Dendritic cell treated with granulocyte-macrophage colony-stimulating factor and Interleukin-4, amounts not matched to agents 40 ng/mL and 50 ng/mL, for 4 days (primary cell): ENCODE results near the gene DBT.
"Not testable (repeated sequence)": the region's sequence is repeated elsewhere in the genome, so short reads cannot be mapped to it uniquely, and the experiment has no call there.

Experiments used
- H3K27ac Mint-ChIP-seq: one replicate; pipeline ENCODE4 v1.8.0; 2022; ENCODE audit warnings: mild to moderate bottlenecking, mixed read lengths
- H3K27me3 Mint-ChIP-seq: one replicate; pipeline ENCODE4 v1.8.0; 2022; ENCODE audit warnings: mild to moderate bottlenecking, mixed read lengths
- H3K36me3 Mint-ChIP-seq: one replicate; pipeline ENCODE4 v1.8.0; 2022; ENCODE audit warnings: low read depth, mixed read lengths
- H3K4me1 Mint-ChIP-seq: one replicate; pipeline ENCODE4 v1.8.0; 2022; ENCODE audit warnings: low read depth, mixed read lengths
- H3K4me3 Mint-ChIP-seq: one replicate; pipeline ENCODE4 v1.8.0; 2022; ENCODE audit warnings: mild to moderate bottlenecking, moderate library complexity, mixed read lengths
- H3K9me3 Mint-ChIP-seq: one replicate; pipeline ENCODE4 v1.8.0; 2022; ENCODE audit warnings: mixed read lengths
- intact Hi-C: fragments of 100-400 bp; cut with micrococcal nuclease; formaldehyde crosslinking; loops from one replicate; pipeline ENCODE4 v1.15.0; 2022

Gene DBT

GRCh38 chr1:100266741-100267140, 17.1 kb upstream of the DBT start:
- Mint-ChIP-seq H3K36me3 (peaks cover 86% of the 10 kb centered on the region), H3K4me1 (peaks cover 35% of the 10 kb centered on the region), H3K9me3 (peaks cover 35% of the 10 kb centered on the region), H3K27me3 (no peaks in the 10 kb centered on the region), H3K27ac (peak overlapping the region; percentile 99), H3K4me3 (peak overlapping the region; percentile 100)
- intact Hi-C loops: loop anchor here (1.0 to 10.0 kb wide), 4 partner anchors 17 to 628 kb away; partner anchors contain the start of genes CDC14A, DBT, EXTL2 and SASS6

DNA sequence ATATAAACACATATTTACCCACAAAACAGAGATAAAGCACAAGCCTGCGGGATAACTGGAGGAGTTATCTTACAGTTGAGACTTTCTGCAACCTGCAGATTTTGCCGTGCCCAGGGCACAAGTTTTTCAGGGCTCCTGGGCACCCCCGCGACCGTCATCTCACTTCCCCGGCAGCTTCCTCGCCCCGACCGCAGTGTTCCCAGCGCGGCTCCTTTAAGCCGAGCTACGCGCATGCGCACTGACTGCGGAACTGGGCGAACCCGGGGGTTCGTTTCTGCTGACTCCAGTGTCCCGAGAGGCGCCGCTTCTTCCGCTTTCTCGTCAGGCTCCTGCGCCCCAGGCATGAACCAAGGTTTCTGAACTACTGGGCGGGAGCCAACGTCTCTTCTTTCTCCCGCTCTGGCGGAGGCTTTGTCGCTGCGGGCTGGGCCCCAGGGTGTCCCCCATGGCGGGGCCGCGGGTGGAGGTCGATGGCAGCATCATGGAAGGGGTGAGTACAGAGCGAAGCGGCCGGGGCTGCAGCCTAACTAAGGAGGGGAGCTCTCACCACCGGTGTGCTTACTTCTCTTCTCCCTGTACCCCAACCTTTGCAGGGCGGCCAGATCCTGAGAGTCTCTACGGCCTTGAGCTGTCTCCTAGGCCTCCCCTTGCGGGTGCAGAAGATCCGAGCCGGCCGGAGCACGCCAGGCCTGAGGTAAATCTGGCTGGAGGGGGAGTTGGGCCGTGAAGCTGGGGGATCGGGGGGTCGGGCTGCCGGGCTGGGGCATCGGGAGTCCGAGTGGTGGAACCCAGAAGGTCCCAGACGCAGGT, 16.5 kb upstream of the DBT start, which contains the start of gene RTCA:
TSS of gene RTCA (plus strand) at position 286 of the 810 bp plus-strand sequence. CDS start at position 446, 160 bp downstream.
- H3K9me3 Mint-ChIP-seq: peaks cover 41% of the 10 kb centered on the region
- H3K27ac Mint-ChIP-seq: peak within 1 kb of the TSS; percentile 99
- H3K4me1 Mint-ChIP-seq: peaks cover 35% of the 10 kb centered on the region
- no peaks in the 10 kb centered on the region for H3K27me3 Mint-ChIP-seq
- peaks cover 80% of the 10 kb centered on the region for H3K36me3 Mint-ChIP-seq
- intact Hi-C loops: loop anchor here (1.0 to 10.0 kb wide), 4 partner anchors 17 to 629 kb away; partner anchors contain the start of genes CDC14A, DBT, EXTL2 and SASS6
- peak within 1 kb of the TSS; percentile 100 for H3K4me3 Mint-ChIP-seq

- Mint-ChIP-seq H3K27me3 (no peaks in the 10 kb centered on the region), H3K4me1 (peaks cover 31% of the 10 kb centered on the region), H3K9me3 (peaks cover 44% of the 10 kb centered on the region), H3K27ac (peak overlapping the region; percentile 99), H3K36me3 (peaks cover 74% of the 10 kb centered on the region), H3K4me3 (peak overlapping the region; percentile 100)
- intact Hi-C loops: loop anchor here (5.0 to 10.0 kb wide), 2 partner anchors 133 to 629 kb away; partner anchors contain the start of genes EXTL2, SASS6, SLC30A7 and TRMT13
These were observed 15.9 kb upstream of the DBT start for GRCh38 chr1:100265562-100265930.

DNA sequence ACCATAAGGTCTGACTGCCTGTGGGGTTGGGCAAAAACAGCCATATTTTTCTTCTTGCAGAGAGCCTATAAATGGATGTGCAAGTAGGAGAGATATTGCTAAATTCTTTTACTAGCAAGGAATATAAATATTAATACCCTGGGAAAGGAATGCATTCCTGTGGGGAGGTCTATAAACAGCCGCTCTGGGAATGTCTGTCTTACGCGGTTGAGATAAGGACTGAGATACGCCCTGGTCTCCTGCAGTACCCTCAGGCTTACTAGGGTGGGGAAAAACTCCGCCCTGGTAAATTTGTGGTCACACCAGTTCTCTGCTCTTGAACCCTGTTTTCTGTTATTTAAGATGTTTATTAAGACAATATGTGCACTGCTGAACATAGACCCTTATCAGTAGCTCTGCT, 14.4 kb upstream of the DBT start:
- Mint-ChIP-seq H3K36me3 (peaks cover 61% of the 10 kb centered on the region), H3K9me3 (peaks cover 44% of the 10 kb centered on the region), H3K4me1 (peaks cover 20% of the 10 kb centered on the region), H3K27ac (peak overlapping the region; percentile 55)
- not testable (repeated sequence) for H3K4me3 Mint-ChIP-seq, H3K27me3 Mint-ChIP-seq
- intact Hi-C loops: loop anchor here (10.0 kb wide), 1 partner anchor 631 kb away; the partner anchor contains the start of genes EXTL2 and SLC30A7

- intact Hi-C loops: loop anchor here (10.0 kb wide), 1 partner anchor 633 kb away; the partner anchor contains the start of genes EXTL2 and SLC30A7
- Mint-ChIP-seq H3K9me3 (peaks cover 44% of the 10 kb centered on the region), H3K4me1 (peaks cover 10% of the 10 kb centered on the region), H3K36me3 (peaks cover 43% of the 10 kb centered on the region), H3K27ac (no peak overlapping the region), H3K27me3 (no peaks in the 10 kb centered on the region), H3K4me3 (no peak overlapping the region)
These were observed 12.1 kb upstream of the DBT start for GRCh38 chr1:100261686-100262085.

DNA sequence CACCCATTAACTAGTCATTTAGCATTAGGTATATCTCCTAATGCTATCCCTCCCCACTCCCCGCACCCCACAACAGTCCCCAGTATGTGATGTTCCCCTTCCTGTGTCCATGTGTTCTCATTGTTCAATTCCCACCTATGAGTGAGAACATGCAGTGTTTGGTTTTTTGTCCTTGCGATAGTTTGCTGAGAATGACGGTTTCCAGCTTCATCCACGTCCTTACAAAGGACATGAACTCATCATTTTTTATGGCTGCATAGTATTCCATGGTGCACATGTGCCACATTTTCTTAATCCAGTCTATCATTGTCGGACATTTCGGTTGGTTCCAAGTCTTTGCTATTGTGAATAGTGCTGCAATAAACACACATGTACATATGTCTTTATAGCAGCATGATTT, 8.8 kb upstream of the DBT start:
- intact Hi-C loops, H3K27me3 Mint-ChIP-seq, H3K4me3 Mint-ChIP-seq, H3K4me1 Mint-ChIP-seq, H3K27ac Mint-ChIP-seq: not testable (repeated sequence)
- Mint-ChIP-seq H3K36me3 (peaks cover 12% of the 10 kb centered on the region), H3K9me3 (peaks cover 26% of the 10 kb centered on the region)

DNA sequence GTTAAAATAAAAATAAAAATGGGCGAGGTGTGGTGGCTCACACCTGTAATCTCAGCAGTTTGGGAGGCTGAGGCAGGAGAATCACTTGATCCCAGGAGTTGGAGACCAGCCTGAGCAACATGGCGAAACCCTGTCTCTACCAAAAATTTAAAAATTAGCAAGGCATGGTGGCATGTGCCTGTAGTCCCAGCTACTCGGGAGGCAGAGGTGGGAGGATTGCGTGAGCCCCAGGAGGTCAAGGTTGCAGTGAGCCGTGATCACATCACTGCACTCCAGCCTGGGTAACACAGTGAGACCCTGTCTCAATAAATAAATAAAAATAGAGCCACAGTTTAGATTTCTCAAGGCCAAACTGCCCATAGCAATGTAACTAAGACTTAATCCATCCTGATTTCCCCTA, 6.6 kb upstream of the DBT start:
- not testable (repeated sequence) for H3K27ac Mint-ChIP-seq, H3K4me1 Mint-ChIP-seq, H3K27me3 Mint-ChIP-seq

DNA sequence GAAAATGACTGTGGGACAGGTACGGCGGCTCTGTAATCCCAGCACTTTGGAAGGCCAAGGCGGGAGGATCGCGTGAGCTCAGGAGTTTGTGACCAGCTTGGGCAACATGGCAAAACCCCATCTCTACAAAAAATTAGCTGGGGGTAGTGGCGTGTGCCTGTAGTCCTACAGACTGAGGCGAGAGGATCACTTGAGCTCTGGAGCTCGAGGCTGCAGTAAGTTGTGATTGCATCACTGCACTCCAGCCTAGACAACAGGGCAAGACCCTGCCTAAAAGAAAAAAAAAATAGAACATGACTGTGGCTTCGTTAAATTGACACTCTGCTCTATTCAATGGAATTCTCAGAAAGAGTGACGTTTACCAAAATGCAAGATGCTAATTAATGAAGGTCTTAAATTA, 3.9 kb upstream of the DBT start:
- Mint-ChIP-seq H3K27me3 (no peaks in the 10 kb centered on the region), H3K4me3 (no peak overlapping the region), H3K9me3 (no peaks in the 10 kb centered on the region), H3K27ac (no peak overlapping the region), H3K4me1 (no peaks in the 10 kb centered on the region), H3K36me3 (no peaks in the 10 kb centered on the region)
- intact Hi-C loops: no loop called here

More for the DNA sequence above, 6.6 kb upstream of the DBT start:
- H3K9me3 Mint-ChIP-seq, H3K36me3 Mint-ChIP-seq, H3K4me3 Mint-ChIP-seq, intact Hi-C loops: not testable (repeated sequence)

DNA sequence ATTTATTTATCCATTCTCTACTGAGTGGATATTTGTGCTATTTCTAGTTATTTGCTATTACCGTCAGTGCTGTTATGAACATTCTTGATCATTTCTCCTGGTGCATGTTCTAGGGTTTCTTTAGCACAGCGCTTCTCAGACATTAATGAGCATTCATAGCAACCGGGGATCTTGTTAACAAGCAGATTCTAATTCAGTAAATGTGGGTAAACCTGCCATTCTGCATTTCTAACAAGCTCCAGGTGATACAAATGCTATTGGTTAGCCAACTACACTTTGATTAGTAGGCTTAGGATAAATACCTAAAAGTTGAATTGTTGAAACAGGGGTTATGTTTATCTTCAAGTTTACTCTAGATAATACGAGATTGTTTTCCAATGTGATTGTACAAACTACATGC, 3.3 kb upstream of the DBT start:
- no peaks in the 10 kb centered on the region for H3K4me1 Mint-ChIP-seq
- no peak overlapping the region for H3K27ac Mint-ChIP-seq
- H3K36me3 Mint-ChIP-seq: no peaks in the 10 kb centered on the region
- intact Hi-C loops: no loop called here
- no peaks in the 10 kb centered on the region for H3K9me3 Mint-ChIP-seq
- no peak overlapping the region for H3K4me3 Mint-ChIP-seq
- H3K27me3 Mint-ChIP-seq: no peaks in the 10 kb centered on the region

DNA sequence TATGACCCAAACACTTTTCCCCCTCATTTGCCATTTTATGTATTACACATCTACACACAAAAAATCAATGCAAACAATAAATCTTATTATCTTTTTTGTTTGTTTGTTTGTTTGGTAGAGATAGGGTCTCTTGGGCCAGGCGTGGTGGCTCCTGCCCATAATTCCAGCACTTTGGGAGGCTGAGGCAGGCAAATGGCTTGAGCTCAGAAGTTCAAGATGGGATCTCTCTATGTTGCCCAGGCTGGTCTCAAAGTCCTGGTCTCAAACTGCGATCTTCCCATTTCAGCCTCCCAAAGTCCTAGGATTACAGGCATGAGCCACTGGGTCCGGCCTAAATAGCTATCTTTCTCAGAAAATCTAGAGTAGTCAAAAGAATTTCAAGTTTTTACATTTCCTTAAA, 1.2 kb upstream of the DBT start:
- H3K27me3 Mint-ChIP-seq: no peaks in the 10 kb centered on the region
- H3K4me3 Mint-ChIP-seq: no peak overlapping the region
- no peaks in the 10 kb centered on the region for H3K36me3 Mint-ChIP-seq
- H3K4me1 Mint-ChIP-seq: peaks cover 7% of the 10 kb centered on the region
- intact Hi-C loops: no loop called here
- H3K27ac Mint-ChIP-seq: no peak overlapping the region
- no peaks in the 10 kb centered on the region for H3K9me3 Mint-ChIP-seq

- Mint-ChIP-seq H3K36me3 (no peaks in the 10 kb centered on the region), H3K27me3 (no peaks in the 10 kb centered on the region), H3K4me1 (peaks cover 7% of the 10 kb centered on the region), H3K27ac (no peak overlapping the region), H3K4me3 (no peak overlapping the region), H3K9me3 (no peaks in the 10 kb centered on the region)
- intact Hi-C loops: no loop called here
These were observed 630 bp upstream of the DBT start for GRCh38 chr1:100250264-100250663.

- intact Hi-C loops: loop anchor here (1.0 to 10.0 kb wide), 3 partner anchors 17 to 114 kb away; partner anchors contain the start of genes CDC14A, RTCA, SASS6 and TRMT13
- Mint-ChIP-seq H3K27ac (no peak overlapping the region), H3K4me1 (peaks cover 7% of the 10 kb centered on the region), H3K9me3 (no peaks in the 10 kb centered on the region), H3K36me3 (no peaks in the 10 kb centered on the region), H3K27me3 (no peaks in the 10 kb centered on the region), H3K4me3 (no peak overlapping the region)
These were observed 488 bp downstream of the DBT start for GRCh38 chr1:100249155-100249536.

DNA sequence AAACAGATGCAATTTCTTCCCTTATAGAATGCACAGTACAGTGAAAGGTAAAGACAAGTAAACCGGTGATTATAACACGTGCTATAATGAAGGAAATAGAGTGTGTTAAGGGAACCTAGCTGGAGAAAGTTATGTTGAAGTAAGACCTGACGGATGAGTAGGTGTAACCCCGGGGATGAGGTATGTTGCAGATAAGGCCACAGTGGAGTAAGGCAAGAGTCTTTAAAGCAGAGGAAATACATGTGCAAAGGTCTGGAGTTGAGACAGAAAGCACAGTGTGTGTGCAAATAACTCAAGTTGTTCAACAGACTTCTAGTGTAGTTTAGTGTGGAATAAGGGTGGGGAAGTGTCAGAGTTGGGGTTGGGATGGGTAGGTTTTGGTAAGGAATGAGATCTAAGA, 2.9 kb downstream of the DBT start:
- H3K36me3 Mint-ChIP-seq: peaks cover 6% of the 10 kb centered on the region
- H3K27ac Mint-ChIP-seq: no peak overlapping the region
- no peak overlapping the region for H3K4me3 Mint-ChIP-seq
- no peaks in the 10 kb centered on the region for H3K9me3 Mint-ChIP-seq
- H3K4me1 Mint-ChIP-seq: peaks cover 7% of the 10 kb centered on the region
- intact Hi-C loops: loop anchor here (5.0 to 10.0 kb wide), 2 partner anchors 106 to 112 kb away; partner anchors contain the start of genes CDC14A, SASS6 and TRMT13
- no peaks in the 10 kb centered on the region for H3K27me3 Mint-ChIP-seq

DNA sequence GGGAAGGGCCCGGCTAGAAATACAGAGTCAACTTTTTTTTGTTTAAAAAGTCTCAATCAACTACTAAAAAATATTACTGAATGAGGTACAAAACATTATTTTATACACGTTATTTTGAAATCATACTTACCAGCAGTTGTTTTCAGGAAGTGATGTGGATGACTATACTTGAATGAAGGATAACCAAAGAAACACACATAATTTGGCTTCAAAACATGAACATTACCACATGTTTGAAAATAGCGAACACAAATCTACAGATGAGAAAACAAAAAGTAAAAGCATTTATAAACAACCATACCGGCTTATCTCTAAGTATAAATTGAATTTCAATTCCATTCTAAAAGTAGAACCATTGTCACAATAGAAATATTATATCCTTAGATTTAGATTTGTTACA, 9.0 kb downstream of the DBT start:
- Mint-ChIP-seq H3K4me1 (peaks cover 6% of the 10 kb centered on the region), H3K27ac (no peak overlapping the region), H3K4me3 (no peak overlapping the region), H3K36me3 (peaks cover 42% of the 10 kb centered on the region), H3K27me3 (no peaks in the 10 kb centered on the region), H3K9me3 (no peaks in the 10 kb centered on the region)
- intact Hi-C loops: loop anchor here (10.0 kb wide), 1 partner anchor 106 kb away; the partner anchor contains the start of genes SASS6 and TRMT13
